Superior temporal gyrus (tissue), 1 donor: ENCODE measurements around the gene FUZ.
A peak's percentile ranks its signal among the peaks of the same experiment; 100 is the strongest.

Source experiments
- DNase-seq: peaks from one replicate; pipeline ENCODE4 v3.0.0-alpha.2; 2016; ENCODE audit errors: extremely low spot score

FUZ gene

DNA sequence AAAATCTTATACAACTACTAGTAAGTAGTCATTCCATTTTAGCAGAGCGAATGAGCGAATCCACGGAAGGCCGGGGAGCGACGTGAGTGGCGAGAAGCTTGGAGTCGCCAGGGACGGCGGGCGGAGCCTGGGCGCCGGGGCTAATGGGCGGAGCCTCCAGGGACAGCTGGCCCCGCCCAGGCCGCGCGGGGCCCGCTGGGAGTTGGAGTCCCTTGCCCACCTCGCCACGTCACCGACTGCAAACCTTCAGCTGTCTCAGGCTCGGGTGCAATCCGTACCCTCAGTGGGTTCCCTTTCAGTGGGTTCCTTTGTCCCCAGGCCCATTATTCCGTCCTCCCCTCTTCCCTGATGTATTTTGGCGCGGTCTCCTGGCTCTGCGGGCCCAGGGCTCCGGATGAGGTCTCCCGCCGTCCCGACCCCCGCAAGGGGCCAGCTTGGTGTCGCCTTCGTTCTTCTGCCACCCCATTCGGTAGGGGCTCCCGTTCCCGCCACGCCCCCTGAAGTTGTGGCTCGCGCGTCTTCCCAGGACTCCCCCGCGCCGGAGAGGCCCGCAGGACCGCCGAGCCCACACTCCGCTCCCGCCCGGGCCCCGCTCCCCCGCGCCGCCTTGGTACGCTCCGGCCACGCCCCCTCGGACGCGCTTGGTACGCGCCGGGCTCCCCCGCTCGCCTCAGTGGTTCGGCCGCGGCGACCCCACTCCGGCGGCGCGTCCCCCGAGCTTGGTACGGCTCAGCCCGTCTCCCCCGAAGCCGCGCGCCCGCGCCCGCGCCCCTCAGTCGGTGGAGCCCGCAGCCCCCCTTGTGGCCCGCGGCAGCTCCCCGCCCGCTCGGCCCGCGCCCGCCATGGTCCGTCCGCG, 37.6 kb upstream of the FUZ start, which contains the start of gene PTOV1:
Gene PTOV1 (plus strand): TSS at position 673 of the 856 bp plus-strand sequence.
- DNase-seq = peak; percentile 96

DNA sequence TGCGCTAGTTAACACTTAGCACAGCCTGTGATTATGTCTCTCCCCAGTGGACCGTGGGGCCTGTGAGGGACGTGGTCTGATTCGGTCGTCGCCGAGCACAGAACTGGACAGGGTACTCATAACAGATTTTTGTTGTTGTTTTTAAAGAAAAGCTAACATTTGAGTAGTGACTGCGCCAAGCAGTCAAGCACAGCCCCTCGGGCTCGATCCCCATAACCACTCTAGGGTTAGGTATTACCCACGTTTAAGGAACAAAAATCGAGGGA, 37.1 kb upstream of the FUZ start:
- no peak for DNase-seq

DNA sequence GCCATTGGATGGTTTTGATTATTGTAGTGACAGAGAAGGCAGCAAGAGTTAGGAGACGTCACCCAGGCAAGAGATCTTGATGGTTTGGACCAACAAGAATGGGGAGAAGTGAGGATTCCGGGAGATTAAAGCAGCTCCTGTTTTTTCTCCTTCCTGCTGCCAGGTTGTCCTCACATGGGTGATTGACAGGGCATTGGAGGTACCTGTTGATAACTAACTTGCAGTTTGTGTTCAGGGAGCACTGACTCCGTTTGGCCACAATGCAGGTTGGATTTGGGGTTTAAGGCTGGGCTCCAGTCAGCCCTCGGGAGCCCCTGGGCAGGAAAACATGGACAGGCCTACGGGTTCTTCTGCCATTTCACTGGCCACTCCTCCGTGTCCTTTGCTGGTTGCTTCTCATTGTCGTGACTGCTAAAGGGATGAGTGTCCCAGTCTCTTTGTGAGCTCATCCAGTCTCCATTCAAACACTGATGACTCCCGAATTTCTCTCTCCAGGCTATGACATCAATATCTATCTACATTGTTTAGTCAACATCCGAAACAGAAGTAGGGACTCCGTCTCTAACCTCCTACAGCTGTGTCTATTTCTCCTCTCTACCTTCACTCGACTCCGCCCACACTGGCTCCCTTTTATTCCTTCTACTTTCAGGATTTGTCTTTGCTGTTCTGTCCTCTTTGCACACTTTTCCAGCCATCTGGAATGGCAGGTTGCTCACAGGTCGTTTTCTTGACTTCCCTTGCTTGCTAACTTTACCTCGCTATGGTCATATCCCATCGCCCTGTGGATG, 36.5 kb upstream of the FUZ start:
- DNase-seq = no peak

DNA sequence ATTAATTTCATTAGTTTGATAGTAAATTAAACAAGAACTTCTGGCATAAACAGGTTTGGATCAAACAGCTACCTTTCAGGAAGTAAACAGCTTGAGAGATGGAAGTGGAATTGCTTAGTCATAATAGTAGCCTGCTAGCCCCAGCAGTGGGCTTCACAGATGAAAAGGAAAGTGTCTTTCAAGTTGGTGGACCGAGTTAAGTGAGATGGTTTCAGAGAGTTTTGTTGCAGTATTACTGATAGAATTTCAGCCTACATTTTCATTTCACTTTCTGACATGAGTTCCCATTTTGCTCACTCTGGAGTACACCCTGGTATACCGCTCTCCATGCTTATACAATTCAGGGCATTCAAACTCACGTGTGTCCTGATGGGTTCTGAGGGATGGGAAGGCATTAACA, 35.8 kb upstream of the FUZ start:
- no peak for DNase-seq

DNA sequence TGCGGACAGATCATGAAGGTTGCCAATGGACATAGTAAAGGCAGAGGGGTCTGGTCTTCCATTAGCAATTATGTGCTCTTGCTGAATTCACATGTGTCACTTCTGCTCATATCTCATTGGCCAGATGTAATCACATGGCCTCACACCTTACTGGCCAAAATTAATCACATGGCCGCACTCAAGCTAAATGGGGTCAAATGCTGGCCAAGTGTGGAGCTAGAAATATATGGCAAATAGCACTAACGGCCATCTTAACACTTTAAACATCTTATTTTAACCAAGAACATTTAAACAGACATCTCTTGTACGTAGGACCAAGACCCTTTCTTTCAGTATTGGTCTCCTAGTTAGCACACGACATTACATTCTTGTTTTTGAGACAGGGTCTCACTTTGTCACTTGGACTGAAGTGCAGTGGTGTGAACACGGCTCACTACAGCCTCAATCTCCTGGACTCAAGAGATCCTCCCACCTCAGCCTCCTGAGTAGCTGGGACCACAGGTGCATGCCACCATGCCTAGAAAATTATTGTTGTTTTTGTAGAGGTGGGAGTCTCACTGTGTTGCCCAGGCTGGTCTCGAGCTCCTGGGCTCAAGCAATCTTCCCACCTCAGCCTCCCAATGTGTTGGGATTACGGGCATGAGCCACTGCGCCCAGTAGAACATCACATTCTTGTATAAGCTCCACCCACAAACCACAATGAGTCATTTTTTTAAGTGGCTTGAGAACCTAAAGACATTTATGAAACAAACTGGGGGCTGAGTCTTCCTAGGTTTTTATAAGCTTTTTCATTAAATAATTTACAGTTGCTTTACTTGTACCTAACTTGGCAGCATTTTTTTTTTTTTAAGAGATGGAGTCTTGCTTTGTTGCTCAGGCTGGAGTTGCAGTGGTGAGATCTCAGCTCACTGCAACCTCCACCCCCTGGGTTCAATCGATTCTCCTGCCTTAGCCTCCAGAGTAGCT, 34.9 kb upstream of the FUZ start:
- DNase-seq = no peak

DNA sequence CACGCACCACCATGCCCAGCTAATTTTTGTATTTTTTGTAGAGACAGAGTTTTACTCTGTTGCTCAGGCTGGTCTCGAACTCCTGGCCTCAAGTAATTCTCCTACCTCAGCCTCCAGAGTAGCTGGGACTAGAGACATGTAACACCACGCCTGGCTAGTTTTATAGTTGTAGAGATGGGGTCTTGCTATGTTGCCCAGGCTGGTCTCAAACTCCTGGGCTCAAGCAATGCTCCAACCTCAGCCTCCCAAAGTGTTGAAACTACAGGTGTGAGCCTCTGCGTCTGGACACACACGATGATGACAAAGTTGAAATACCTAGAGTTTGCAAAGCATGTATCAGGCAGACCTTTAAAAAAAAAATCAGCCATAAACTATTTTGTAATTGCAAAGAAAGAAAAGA, 33.3 kb upstream of the FUZ start:
- DNase-seq = no peak

DNA sequence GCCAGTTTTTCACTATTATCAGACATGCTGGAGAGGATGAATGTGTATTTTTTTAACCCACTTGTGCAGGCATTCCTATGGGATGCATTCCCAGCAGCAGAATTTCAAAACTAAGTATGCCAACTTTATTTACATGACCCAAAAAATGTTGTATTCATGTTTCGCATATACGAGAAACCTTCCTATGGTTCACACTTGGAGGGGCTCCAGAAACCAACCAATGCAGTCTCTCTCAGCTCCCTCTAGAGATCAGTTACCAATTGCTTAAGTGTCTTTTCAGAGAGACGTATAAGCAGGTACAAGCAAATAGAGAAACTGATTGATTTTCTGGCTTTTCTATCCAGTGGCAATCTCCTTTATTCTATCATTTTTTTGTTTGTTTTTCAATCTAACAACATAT, 32.3 kb upstream of the FUZ start:
- no peak for DNase-seq

DNA sequence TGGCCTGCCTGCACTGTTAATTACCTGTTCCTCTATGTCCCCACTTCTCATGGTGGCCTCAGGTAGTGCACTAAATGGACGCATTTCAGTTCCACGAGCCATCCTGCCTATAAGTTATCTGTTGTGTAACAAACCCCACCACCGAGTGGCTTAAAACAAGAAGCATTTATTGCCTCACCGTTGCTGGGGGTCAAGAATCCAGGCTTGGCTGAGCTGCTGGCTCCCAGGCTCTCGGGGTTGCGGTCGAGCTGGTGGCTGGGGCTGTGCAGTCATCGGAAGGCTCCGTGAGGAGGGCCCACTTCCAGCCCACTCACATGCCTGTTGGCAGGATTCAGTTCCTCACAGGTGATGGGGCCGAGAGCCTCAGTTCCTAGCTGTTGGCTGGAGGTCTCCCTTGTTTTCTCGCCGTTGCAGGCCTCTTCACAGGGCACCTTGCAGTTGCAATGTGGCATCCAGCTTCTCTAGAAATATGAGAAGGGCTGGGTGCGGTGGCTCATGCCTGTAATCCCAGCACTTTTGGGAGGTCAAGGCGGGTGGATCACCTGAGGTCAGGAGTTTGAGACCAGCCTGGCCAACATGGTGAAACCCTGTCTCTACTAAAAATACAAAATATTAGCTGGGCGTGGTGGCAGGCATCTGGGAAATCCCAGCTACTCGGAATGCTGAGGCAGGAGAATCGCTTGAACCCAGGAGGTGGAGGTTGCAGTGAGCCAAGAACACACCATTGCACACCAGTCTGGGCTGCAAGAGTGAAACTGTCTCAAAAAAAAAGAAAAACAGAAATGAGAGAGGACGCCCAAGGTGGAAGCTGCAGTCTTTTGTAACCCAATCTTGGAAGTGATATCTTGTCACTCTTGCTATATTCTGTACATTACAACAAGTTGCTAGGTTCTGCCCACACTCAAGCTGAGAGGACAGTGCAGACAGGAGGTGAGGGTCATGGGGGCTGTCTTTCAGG, 31.3 kb upstream of the FUZ start:
- no peak for DNase-seq

DNA sequence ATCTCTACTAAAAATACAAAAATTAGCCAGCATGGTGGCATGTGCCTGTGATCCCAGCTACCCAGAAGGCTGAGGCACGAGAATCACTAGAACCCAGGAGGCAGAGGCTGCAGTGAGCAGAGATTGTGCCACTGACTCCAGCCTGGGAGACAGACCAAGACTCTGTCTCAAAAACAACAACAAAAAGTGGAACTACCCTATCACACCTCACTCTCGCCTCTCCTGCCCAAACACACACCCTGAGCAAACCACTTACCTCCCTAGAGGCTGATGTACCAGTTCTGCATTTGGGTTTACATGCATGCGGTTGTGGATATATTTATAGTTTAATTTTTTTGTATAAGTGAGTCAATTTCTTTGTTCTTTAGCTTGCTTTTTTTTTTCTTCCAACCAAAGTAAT, 30.2 kb upstream of the FUZ start:
- DNase-seq = no peak

DNA sequence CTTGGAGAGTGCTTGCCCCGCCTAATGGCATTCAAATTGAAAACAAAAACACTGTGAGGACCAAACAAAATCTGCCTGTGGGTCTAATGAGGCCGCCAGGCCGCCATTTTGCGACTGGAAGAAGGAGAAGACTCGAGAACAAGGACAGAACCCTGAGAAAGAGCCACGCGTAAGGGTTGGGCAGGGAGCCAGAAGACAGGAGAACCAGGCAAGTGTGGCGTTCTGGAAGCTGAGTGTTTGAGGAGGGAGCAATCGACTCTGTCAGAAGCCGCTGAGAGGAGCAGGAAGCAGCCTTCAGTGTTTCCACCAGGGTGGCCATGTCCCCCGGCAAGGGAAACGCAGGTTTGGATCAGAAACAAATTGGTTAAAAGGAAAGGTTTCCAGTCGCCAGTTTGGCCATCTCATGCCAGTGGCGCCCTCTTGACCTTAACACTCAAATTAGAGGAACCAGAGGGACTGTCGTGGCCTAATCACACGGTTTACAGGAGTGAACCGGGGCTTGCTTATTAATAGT, 27.7 kb upstream of the FUZ start:
- DNase-seq = no peak

DNA sequence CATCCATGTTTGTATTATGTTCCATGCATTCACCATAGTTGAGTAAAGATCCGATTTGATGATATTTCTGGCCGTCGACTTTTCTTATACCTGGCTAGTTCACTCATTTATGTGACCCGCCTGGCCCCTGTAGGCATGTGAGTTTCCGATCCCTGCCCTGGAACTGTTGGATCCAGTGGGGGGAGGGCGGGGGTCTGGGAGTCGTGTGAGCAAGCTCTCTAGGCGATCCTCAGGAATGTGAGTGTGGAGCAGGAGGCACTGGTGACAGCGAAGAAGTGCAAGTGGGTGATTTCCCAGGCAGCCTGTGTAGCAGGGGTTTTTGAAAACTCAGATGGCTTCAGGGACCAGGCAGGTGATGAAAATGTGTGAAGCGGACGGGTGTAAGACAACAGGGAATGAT, 27.2 kb upstream of the FUZ start:
- DNase-seq = no peak

DNA sequence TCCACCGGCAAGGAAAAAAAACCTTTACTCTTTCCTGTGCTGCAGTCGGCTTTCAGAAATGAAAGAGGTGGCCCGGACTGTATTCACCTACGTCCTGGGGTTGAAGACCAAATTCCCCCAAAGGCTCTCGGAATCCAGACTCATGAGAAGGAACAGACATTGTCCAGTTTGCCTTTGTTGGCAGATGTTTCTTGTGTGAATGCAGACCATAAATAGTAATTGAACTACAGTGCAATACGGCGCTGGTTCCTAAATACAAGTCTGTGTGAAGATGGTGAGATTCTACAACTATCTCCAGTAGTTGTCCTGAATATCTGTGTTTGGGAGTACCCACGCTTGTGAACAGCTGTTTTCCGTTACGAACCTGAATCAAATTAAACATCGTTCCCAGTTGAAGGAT, 26.6 kb upstream of the FUZ start:
- DNase-seq = no peak

DNA sequence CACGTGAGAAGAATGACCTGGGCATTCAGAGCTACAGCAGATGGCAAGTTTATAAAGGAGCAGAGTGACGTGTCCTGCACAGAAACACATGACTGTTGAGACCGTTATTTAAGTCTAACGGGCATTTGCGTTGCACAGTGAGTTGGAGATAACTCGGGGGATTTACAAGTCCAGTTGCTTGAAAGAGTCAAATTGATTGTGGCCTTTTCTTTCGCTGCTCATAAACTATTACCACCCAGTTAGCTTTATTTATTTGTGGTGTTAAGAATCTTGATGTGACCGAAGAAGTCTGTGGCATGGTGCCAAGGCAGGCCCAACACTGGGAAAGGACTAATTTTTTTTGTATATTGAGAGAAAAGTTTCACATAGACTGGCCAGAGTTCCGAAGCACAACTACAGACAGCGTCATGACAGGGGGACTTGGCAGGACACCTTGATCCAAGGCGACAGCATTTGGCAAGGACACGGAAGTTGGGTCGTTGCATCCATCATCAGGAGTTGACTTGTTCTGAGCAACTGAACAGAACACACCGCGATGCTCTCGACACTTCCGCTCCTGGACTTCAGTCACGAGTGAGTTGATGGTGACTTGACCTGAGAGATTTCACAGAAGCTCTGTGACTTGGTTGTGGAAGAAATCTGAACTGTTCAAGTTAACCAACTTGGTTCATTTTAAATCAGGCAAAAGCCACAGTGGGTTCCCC, 25.9 kb upstream of the FUZ start:
- DNase-seq = no peak

DNA sequence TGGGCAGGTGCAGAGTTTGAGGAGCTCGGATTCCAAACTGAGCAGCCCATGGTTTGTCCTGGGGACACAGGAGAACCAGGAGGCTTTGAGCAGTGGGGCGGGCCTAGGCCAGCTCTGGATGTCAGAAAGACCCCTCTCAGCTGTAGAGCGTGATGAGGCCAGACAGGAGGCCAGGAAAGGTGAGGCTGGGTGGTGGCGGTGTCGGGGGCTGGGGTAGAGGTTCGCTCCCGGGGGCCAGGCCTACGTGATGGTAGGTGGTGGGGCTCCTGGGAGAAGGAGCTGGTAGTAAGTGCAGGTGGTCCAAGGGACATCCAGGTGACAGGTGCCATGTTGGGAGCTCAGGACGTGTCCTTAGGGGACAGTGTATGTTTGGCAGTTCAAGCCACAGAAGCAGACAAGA, 24.3 kb upstream of the FUZ start:
- no peak for DNase-seq

DNA sequence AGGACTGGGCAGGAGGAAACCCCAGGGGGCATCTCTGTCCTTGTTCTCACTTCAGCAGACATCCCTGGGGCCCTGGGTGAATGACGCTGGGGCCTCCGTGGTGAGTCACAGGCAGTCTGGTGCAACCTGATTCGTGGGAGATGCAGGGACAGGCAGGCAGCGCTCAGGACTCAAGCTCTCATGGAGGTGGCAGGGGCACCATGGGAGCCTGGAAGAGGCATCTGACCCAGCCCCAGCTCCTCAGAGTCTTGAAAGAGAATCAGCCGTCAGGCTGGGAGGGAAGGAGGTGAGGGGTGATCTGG, 23.9 kb upstream of the FUZ start:
- DNase-seq = no peak

DNA sequence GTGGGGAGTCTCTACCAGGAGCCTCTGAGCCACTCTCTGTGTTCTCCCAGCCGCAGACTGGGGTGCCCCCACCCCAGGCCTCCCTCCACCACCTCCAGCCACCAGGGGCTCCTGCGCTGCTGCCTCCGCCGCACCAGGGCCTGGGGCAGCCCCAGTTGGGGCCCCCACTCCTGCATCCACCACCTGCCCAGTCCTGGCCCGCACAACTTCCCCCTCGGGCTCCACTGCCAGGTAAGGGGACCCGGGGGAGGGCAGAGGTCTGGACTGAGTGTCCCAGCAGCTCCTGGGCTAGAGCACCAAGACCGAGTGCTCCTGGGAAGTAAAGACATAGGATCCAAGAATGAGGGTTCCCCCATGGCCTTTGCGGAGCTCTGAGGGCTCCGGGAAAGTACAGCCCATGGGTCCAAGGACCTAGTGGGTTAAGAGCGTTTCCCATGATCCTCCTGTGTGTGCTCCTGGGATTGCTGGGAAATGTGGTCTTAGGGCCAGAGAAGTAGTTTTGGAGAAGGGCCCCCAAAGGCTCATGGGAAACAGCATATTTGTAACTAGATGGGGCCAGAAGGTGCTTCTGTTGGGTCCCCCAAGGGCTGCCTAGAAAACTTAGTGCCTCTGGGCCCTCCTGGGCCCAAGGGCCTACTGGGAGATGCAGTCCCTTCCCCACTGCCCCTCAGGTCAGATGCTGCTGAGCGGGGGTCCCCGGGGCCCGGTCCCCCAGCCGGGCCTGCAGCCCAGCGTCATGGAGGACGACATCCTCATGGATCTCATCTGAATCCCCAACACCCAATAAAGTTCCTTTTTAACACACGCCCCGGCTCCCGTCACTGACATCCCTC, 23.3 kb upstream of the FUZ start:
- no peak for DNase-seq

DNA sequence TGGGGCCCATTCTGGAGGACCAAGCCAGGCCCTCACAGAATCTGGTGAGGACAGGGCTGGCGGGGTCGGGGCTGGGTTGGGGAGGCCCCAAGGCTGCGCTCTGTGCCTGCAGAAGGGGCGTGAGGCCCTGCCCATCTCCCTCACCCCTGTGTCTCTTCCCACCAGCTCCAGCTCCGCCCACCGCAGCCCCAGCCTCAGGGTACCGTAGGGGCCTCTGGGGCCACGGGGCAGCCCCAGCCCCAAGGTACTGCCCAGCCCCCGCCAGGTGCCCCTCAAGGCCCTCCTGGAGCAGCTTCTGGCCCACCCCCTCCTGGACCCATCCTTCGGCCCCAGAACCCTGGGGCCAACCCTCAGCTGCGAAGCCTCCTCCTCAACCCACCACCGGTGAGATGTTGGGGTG, 22.5 kb upstream of the FUZ start:
- DNase-seq = no peak

DNA sequence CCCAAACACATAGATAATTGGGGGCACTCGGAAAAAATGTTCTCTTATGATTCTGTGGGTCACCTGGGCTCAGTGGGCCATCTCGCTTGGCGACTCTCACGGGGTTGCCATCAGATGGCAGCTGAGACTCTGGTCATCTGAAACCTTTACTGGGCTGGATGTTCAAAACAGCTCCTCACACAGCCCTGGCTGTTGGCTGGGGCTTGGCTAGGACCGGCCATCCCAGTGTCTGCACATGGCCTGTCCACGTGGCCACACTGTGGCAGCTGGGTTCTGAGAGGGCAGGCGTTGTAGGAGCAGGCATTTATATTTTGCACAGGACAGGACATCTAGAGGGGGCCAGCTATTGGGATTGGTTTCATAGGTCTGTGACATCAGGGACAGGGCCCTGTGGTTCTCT, 20.5 kb upstream of the FUZ start:
- no peak for DNase-seq

DNA sequence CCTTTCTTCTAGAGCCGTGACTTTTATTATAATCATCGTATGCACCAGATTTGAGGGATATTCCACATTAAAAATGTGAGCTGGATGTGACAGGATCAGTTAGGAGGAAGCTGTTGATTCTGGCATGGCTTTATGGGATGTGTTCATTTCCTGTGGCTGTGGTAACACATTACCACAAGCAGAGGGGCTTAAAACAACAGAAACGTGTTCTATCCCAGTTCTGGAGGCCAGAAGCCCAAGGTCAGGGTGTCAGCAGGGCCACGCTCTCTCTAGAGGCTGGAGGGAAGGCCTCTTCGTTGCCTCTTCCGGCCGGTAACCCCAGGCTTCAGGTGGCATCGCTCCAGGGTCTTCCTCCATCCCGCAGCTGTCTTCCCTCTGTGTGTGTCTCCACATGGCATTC, 19.5 kb upstream of the FUZ start:
- no peak for DNase-seq

DNA sequence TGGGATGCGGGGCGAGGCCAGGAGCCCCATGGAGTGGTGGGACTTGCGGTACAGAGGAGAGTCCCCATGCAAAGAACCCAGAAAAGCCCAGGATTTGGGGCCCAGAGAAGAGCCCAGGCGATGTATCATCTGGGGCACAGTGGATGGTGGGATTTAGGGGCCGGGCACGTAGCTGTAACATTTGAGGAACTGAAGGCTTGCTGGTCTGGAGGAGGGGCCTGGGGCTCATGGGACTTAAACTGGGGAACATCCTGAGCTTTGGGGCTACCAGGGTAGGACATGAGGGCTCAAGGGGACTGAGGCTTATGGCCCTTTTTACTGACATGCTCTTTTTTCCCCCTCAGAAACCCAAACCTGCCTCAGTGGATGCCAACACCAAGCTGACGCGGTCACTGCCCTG, 18.5 kb upstream of the FUZ start:
- no peak for DNase-seq
